ENCODE measurements around the gene POU2AF1.
A peak's percentile ranks its signal among the peaks of the same experiment; 100 is the strongest.

Gene POU2AF1

DNA sequence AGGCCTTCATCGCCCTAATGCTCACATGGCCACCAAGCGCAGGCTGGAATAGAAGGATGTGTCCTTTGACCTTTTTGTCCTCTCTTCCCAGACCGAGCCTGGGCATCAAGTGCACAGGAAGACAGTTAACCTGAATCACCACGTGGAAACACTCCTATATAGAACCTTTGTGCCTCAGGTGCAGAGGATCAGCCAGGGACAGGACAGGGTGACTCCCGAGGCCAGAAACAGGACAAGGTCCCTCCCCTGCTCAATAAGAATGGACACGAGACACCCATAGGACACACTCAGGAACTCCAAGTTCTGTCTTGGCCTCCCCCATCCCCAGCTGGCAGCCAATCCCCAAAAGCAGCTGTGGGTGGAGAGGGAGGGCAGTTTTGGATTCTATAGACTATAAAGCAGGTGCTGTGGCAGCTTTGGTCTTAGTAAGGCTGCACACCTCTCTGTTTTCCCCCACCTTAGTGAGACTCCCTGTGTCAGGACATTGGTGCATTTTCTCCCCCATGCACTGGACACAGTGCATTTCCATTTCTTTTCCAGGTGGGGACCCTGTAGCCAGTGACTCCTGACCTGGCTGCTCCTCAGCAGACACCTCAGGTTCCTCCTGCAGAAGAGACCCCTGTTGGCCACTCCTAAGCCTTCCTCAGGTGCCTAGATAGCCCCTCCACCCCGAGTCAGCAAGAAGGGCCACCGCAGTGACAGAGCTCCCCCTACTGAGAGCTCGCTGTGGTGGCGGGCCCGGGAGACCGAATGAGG is 43.6 kb upstream of the POU2AF1 start:
- DNase-seq (ENCODE audit: extremely low read depth, insufficient read length): peak; percentile 69
- TF ChIP-seq, protein P1, sequence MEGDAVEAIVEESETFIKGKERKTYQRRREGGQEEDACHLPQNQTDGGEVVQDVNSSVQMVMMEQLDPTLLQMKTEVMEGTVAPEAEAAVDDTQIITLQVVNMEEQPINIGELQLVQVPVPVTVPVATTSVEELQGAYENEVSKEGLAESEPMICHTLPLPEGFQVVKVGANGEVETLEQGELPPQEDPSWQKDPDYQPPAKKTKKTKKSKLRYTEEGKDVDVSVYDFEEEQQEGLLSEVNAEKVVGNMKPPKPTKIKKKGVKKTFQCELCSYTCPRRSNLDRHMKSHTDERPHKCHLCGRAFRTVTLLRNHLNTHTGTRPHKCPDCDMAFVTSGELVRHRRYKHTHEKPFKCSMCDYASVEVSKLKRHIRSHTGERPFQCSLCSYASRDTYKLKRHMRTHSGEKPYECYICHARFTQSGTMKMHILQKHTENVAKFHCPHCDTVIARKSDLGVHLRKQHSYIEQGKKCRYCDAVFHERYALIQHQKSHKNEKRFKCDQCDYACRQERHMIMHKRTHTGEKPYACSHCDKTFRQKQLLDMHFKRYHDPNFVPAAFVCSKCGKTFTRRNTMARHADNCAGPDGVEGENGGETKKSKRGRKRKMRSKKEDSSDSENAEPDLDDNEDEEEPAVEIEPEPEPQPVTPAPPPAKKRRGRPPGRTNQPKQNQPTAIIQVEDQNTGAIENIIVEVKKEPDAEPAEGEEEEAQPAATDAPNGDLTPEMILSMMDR (IDR thresholded peaks at IDR 0.05; ENCODE audit: insufficient read depth, low read length, poor library complexity, severe bottlenecking): peak; percentile 99
- H3K36me3 ChIP-seq (ENCODE audit: control insufficient read depth, insufficient read depth, low read length): no peaks in the 10 kb centered on the region
- H3K27me3 ChIP-seq (replicated peaks; ENCODE audit: control insufficient read depth, insufficient read depth, low read length): no peaks in the 10 kb centered on the region
- no peak overlapping the region for H3K4me3 ChIP-seq (replicated peaks; ENCODE audit: low read depth, low read length)

DNA sequence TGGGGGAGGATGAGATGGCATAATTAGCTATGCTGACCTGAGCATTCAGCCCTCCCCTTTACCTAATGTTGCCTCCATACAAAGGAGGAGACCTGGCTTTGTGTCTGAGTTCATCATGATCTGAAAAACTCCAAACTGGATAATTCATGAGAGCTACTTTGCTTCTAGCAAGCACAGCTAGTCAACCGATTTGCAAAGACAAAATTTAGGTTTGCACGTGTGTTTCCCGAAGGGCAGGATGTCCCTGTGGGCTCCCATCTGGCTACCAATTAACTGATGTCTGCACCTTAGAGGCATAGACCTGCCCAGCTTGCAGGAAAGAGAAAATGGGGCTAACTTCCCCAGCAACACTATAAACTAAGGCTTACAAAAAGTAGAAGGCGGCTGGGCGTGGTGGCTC is 42.2 kb upstream of the POU2AF1 start:
- no peak overlapping the region for H3K4me3 ChIP-seq (replicated peaks; ENCODE audit: low read depth, low read length)
- no peaks in the 10 kb centered on the region for H3K27me3 ChIP-seq (replicated peaks; ENCODE audit: control insufficient read depth, insufficient read depth, low read length)
- H3K36me3 ChIP-seq (ENCODE audit: control insufficient read depth, insufficient read depth, low read length): no peaks in the 10 kb centered on the region
- DNase-seq (ENCODE audit: extremely low read depth, insufficient read length): no peak
- TF ChIP-seq, protein P1 (IDR thresholded peaks at IDR 0.05; ENCODE audit: insufficient read depth, low read length, poor library complexity, severe bottlenecking): no peak

DNA sequence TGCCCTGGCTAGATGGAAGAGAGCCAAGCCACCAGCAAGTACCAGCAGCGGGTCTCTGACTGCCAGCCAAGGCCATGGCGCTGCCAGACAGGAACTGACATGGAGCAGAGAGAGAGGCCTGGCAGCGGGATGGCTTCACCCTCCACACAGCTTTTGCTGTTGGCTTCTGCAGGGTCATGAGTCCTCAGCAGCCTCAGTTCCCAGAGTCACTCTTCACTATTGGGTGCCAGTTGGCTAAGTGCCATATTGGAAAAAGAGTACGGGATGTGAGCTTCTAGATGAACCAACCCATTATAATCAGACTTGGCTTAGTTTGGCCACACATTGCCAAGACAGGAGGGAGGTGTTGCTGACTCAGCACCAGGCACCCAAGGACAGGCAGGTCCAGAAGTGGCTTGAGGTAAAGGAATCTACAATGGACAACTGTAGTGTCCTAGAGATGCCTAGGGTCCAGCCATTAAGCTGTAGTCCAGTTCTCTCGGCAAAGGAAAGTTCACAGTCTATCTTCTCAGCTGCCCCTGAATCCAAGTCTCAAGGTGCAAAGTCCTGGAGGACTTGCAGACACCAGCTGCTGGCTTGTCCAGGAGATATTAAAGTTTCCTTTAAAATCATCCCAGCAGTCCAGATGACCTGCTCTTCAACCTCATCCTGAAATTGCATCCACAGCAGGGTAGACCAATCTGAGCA is 40.7 kb upstream of the POU2AF1 start:
- H3K36me3 ChIP-seq (ENCODE audit: control insufficient read depth, insufficient read depth, low read length): no peaks in the 10 kb centered on the region

DNA sequence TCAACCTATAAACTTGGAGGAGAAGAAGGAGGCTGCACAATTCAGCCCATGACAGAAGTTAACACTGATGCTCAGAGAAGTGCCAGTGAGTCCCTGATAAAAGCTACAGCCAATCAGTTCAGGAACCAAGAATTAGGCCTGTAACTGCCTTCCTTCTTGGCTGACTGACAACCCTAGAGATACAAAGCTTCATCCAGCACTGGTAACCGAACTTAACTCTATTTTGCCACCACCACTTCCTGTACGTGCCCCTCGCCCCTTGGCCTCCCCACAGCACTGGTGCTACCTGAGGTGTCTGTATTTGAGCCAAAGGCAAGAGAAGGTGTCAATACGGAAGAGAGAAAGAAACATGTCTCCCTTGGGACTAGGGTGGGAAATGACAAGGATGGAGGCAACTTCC is 40.1 kb upstream of the POU2AF1 start:
- TF ChIP-seq, protein P1 (IDR thresholded peaks at IDR 0.05; ENCODE audit: insufficient read depth, low read length, poor library complexity, severe bottlenecking): no peak
- no peak overlapping the region for H3K4me3 ChIP-seq (replicated peaks; ENCODE audit: low read depth, low read length)
- no peak for DNase-seq (ENCODE audit: extremely low read depth, insufficient read length)
- H3K36me3 ChIP-seq (ENCODE audit: control insufficient read depth, insufficient read depth, low read length): no peaks in the 10 kb centered on the region
- H3K27me3 ChIP-seq (replicated peaks; ENCODE audit: control insufficient read depth, insufficient read depth, low read length): no peaks in the 10 kb centered on the region

More for the DNA sequence above, 40.7 kb upstream of the POU2AF1 start:
- Histone ChIP-seq H3K27me3 (replicated peaks; ENCODE audit: control insufficient read depth, insufficient read depth, low read length) (no peaks in the 10 kb centered on the region), H3K4me3 (replicated peaks; ENCODE audit: low read depth, low read length) (no peak overlapping the region)
- DNase-seq (ENCODE audit: extremely low read depth, insufficient read length): no peak
- TF ChIP-seq, protein P1 (IDR thresholded peaks at IDR 0.05; ENCODE audit: insufficient read depth, low read length, poor library complexity, severe bottlenecking): no peak

DNA sequence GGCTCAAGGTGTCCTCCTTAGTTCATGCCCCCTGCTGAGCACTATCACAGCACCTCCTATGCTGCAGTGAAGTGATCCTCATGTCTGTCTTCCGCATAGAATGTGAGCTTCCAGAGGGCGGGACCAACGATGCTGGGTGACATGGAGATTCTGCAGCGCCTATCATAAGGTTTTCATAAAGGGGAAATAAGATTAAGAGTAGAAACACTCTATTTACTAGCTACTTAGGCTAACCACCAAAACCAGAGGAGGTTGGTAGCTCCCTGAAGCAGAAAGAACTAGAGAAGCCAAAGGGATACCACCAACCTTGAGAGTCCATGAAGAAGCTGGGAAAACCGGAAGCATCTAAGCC is 39.3 kb upstream of the POU2AF1 start:
- Histone ChIP-seq H3K27me3 (replicated peaks; ENCODE audit: control insufficient read depth, insufficient read depth, low read length) (no peaks in the 10 kb centered on the region), H3K36me3 (ENCODE audit: control insufficient read depth, insufficient read depth, low read length) (no peaks in the 10 kb centered on the region), H3K4me3 (replicated peaks; ENCODE audit: low read depth, low read length) (no peak overlapping the region)
- TF ChIP-seq, protein P1 (IDR thresholded peaks at IDR 0.05; ENCODE audit: insufficient read depth, low read length, poor library complexity, severe bottlenecking): no peak
- DNase-seq (ENCODE audit: extremely low read depth, insufficient read length): no peak
